RKO (cell line): ENCODE results near the gene PRCD.
"Not testable (repeated sequence)": the region's sequence is repeated elsewhere in the genome, so short reads cannot be mapped to it uniquely, and the experiment has no call there.

ENCODE experiments used
- DNase-seq: peaks from one replicate; pipeline ENCODE4 v3.0.0-alpha.2; 2016; ENCODE audit warnings: low spot score

The PRCD gene

DNA sequence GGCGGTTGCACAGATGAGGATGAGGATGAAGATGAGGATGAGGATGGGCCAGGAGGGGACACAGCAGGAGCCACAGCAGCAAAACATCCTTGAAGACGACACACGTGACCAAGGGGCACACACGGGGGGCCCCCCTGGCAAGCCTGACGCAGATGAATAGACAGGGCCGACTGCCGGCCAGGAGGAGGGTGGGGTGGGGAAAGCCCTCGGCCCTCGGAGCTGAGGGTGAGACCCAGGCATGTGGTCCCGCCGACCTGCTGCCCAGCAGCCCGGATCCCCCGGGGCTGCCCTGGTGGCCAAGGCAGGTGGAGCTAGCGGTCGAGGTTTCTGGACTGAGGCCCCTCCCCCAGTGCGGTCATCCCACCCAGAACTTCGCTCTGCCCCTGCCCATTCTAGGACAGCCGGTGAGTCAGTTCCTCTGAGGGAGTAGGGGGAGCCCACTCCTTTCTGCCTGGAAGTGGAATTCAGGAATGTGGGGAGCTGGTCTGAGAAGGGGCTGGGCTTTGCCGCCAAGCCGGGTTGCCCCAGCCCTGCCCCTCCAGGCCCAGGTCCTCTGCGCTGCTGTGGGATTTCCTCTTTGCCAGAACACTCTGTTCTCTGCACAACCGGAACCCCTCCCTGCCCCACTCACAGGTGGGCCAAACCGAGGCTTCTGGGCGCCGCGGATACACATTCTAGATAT lies 12.3 kb upstream of the PRCD start:
- peak; percentile 42 for DNase-seq

DNA sequence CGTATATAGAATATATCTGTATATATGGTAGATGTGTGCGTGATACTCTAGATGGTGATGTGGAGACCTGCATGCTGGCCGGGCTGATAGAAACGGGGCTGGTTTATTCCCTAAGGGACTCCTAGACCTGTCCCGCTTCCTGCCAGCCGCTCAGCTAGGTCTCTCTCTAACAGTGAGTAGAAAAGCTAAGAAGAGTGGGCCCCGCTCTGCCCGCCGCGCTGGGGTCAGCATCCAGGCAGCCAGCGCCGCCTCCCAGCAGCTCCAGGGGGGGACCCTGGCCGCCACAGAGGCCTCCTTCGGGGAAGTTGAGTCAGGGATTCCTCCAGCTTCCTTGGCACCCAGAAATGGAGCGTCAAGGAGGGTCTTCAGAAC lies 11.7 kb upstream of the PRCD start:
- no peak for DNase-seq

DNA sequence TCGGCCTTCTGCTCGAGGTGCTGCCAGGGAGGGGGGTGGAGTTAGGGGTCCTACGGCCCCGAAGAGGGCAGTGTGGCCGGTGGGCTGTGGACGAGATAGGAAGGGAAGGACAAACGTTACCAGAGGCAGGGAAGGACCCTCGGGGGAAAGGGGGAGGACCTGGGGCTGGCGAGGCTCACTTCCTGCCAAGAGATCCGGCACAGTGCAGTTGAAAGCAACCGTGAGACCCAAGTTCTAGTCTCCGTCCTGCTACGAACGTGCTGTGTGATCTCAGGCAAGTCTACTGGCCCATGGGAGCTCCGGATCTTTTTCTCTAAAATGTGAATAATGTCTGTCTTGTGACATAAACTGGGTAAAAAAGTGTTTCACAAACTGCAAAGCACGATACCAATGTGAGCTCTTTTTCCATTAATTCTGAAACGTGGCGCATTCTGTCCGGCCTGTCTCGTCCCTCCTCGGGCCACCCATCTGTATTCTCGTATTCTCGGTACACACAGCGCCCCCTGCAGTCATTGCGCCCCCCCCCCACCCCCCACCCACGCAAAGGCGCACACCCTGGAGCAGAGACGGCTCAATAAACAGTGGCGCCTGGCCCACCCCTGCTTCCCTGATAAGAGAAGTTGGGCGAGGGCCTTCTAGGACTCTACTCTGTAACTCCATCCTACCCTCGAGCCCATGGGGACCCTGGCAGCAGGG lies 11.2 kb upstream of the PRCD start:
- no peak for DNase-seq

DNA sequence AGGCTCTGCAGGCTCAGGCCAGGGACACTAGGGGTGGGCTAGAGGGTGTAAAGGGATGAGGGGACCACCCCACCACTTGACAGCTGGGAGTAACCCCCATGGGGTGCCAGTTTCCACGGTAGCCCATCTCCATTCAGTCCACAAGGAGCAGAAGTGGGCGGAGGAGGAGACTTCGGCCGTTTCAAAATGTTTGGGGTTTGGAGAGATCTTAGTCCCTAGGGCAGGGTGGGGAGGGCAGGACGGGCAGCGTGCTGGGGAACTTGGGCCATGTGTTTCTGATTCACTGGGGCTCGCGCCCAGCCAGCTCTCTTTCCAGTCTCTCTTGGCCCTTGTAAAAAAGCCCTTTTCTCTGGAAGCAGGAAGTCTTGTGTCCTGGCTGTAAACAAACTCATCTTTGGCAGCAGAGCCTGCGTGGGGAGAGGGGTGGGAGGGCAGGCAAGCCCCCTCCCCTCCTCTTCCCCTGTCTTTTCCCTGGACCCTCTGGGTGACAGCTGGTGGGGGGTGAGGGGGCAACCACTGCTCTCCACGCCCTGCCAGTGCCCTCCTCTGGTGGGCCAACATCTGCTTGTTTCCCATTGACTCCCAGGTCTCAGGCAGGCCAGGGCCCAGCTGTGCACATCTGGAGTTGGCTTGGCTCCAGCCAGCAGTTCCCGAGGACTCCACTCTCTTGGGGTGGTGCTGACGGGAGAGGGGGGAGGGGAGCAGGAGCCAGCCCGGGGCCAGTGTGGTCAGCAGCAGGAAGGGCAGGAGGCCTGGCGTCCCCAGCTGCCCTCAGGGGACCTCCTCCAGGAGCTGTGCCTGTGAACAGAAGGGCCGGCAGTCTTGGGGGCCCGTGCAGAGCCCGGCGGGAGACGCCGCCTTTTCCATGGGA lies 10.4 kb upstream of the PRCD start:
- DNase-seq: no peak

DNA sequence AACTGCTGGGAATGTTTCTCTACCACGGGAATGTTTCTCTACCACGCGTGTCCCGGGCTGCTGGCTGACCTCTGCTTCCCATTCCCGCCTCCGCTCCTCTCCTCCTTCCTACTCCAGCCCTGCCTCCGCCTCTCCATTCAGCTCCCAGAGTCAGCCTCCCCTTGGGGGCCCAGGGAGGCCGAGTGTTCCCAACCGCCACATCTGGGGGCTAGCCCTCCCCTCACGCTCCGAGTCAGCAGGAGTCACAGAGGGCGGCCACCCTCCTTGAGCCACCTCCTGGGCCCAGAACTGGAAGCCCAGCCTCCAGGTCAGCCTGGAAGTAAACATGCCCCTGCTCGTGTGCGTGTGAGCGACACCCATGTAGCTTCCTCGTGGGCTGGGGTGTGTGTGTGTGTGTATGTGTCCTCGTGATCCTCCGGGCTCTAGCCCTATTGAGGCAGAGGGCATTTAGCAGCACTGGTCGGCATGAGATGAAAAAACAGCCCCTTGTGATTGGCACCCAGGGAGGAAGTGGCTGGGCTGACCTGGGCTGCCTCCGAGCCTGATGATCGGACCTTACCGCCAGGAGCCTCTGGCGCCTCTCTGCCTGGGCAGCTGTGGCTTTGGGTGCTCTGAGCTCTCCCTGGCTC lies 9.6 kb upstream of the PRCD start:
- DNase-seq: no peak

DNA sequence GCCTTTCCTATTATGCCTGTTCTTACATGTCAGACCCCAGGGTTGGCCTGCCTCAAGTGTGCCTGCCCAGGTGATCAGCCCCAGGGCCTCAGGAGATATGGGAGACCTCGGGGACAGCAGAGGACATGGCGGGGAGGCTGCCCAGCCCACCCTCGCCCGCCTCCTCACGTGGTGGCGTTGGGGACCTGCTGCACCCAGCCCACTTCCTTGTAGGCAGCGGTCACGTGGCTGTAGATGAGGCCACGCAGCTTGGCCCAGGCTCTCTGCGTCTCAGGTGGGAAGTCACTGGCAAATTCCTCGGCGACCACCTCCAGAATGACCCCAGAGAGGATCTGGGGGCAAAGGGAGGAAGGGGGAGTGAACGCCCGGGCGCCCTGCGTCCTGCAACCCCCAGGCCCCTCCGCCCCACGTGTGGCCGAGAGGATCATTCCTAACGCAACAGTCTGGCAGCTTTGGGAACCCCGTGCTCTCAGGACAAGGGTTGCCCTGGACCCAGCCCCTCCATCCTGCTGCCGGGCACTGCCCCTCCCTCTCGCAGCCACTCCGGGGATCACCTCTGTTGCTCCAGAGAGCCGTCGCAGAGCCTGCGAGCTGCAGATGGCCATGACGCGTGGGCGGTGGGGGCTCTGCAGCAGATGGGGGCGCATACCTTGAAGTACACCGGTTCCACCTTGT lies 8.9 kb upstream of the PRCD start:
- DNase-seq: no peak

DNA sequence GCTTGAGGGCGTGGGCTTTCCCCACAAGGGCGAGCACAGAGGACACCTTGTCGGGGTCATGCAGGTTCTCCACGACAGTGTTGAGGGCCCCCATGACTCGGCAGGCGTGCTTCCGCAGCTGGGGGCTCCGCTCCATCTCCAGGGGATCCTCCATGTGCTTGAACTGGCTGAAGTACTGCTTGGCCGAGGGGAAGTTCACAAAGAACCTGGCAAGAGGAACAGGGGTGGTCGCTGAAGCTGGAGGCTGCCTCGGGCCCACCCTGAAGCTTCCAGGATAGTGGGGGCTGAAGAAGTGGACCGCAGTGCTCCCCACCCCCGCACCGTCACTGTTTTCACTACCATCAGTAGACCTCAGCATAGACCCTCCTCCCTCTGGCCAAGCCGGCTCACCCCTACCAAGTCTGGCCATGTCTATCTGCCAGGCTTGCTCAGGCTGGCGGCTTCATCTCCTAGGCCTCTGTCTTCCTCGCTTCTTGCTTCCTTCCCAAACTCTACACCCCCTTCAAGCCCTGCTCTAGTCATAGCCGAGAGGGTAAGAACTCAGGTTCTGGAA lies 8.3 kb upstream of the PRCD start:
- no peak for DNase-seq

DNA sequence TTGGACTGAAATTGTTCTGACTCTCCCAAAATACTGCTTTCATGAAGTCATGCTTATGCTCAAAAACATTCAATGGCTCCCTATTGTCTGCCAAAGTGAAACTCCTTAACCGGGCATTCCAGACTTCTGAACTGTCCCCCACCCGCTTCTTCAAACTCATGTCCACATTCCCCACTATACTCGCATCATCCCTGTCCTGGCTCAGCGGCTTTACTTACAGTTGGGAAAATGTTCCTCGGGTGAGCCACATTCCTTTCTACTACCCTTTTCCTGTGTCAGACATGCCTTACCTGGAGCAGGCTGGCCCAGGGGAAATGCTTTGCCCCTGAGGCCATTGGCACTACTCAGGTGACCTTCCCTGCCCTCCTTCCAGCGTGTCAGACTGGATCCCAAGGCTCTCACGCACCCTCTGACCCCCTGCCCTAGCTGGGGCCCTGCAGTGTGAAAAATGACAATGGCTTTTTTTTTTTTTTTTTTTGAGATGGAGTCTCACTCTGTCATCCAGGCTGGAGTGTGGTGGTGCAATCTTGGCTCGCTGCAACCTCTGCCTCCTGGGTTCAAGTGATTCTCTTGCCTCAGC lies 7.7 kb upstream of the PRCD start:
- DNase-seq: no peak

DNA sequence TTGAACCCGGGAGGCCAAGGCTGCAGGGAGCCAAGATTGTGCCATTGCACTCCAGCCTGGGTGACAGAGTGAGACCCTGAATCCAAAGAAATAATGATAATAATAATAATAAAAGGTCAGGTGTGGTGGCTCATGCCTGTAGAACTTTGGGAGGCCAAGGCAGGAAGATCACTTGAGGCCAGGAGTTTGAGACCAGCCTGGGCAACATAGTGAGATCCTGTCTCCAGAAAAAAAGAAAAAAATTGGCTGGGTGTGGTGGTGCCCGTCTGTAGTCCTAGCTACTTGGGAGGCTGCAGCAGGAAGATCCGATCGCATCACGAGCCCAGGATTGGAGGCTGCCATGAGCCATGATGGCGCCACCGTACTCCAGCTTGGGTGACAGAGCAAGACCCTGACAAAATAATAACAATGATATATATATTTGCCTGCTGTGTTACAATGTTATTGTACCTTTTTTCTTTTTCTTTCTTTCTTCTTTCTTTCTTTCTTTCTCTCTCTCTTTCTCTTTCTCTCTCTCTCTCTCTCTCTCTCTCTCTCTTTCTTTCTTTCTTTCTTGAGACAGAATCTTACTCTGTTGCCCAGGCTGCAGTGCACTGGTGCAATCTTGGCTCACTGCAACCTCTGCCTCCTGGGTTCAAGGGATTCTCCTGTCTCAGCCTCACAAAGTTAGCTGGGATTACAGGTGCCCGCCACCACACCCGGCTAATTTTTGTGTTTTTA lies 6.0 kb upstream of the PRCD start:
- DNase-seq: not testable (repeated sequence)

DNA sequence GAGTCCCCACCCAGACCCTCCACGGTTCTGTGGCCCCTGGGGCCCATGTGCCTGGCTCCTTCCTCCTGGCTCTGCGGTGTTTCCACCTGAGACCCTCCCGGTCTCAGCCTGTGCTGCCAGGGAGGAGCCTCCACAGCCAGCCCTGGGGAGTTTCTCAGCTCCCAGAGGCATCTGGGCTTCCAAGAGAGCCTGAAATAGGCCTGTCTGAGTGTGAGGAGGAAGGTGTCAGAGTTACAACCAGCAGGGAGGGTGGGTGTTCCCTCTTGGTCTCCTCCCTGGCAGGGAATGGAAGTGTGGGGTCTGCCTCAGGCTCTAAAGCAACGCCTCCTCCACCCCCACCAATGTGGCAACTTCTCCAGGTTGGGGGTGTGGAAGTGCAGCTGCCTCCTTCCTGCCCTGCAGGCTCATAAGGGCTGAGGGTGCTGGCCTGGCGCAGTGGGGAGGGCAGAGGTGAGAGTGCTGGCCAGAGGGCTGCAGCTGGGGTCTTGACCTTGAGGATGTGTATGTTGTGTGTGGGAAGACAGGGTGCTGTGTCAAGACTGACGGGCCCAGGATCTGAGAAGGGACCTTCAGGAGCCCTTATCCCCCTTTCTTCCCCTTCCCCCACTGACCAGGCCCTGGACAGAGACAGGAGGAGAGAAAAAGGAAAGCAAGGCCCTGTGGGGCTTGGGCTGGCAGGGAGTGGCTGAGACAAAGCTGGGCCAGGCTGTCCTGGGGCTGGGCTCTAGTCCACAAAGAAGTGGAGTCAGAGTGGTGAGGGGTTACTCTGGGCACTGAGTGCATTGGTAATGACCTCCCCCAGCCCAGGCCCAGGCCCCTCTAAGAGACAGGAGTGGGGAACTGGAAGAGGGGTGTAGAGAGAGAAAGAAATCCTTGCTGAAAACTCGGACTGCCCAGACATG lies 4.8 kb upstream of the PRCD start:
- DNase-seq: no peak

DNA sequence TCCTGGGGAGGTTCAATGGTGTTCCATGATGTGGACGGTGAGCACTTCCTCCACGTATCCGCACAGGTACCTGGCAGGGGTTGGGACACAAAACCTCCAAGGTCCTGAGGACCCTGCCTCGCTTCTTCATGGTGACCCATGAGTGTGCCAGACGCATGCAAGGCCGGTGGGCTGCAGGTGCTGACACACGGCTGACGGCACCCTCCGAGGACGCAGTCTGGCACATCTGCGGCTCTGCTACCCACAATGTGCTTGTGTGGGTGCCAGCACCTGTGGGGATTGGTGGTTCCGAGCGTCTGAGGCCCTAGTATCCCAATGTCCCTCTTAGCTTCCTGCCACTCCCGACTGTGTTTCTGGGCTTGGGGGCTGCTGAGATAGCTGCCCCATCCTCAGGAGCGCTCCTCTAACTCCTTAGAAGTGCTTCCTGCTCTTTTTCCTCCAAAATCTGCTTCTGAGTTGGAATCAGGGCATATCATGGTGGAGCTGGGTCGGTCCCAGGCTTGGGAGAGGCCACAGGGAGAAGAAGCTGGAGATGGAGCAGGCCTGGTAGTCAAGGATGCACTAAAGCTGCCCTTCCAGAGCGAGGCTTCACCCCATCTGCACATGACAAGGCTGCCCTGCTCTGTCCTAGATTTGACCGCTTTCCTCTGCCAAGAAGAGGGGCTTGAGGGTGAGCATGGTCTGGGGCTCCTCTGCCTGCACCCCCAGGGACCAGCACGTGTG lies 3.9 kb upstream of the PRCD start:
- DNase-seq: no peak

DNA sequence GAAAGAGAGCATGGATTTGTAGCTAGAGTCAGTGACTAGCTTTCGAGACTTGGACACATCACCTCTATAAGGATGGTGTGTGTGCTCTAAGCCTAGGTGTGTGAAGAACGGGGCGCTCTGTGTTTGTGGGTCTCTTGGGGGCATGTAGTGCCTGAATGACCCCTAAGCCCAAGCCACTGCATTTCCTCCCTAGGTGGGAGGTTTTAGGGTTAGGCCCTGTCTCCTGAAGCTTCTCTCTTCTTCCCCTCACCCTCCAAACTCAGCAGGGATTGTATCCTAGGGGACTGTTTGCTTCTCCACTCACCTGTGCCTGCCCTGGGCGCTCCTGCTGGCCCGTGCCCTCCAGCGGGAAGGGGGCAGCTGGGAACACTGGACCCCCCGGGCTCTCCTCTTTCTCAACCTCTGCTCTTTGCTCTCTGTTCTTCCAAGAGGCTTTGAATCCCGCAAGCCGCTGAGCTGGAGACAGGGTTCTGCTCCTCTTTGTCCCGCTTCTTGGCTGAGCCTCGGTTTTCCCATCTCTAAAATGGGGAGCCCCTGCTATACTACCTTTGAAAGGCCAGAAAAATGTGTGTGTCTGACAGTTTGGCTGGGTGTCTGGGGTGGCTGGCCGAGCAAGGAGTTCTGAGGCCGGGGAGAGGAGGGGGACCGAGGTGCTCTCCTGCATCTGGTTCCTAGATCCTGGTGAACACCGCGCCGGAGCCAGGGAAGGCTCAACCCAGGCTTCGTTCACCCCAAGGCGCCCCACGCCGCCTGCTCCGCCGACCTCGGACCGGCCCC lies 3.1 kb upstream of the PRCD start:
- DNase-seq: no peak

DNA sequence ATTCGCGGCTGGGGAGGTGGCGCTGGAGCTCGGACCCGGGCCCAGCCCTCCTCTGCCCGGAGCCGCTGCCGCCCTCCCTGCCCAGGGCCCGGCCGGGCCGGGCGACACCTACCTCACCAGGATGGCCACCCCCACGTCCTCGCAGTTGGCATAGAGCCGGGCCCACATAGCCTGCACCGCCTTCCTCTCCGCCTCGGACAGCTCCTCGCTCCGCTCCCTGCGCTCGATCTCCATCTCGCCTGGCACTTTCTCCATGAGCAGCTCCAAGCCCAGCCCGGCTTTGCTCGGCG lies 2.6 kb upstream of the PRCD start:
- no peak for DNase-seq

DNA sequence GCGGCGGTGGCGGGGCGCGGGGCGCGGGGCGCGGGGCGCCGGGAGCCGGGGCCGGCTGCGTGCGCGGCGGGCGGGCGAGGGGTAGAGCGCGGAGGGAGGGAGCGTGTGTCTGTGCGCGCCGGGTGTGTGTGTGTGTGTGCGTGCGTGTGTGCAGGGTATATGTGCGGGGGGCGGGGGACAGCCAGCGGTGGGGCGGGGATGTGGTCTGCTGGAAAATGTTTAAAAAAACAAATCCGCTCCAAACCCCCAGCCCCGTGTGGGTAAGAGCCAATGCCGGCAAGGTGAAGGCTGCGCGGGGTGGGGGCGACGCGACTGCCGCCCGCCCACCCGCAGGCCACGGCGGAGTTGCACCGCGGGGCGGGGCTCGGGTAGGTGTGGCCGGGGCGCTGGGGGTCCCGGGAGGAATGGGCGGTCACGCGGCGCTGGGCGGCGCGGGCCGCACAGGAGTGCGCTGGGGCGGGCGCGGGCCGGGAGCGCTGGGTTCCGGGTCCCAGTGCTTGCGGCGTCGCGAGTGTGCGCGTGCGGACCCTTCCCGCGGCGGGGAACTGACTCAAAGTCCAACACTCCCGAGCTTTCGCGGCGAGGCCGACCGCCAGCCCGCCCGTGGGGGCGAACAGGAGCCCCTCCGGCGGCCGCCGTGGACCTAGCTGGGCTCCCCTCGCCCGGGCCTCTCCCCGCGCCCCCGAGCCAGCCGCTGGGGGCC lies 2.1 kb upstream of the PRCD start, which contains the start of gene CYGB:
CYGB (minus strand) TSS at position 132 of the 703 bp plus-strand sequence. CDS start 167 bp downstream, outside the sequence.
- no peak for DNase-seq

DNA sequence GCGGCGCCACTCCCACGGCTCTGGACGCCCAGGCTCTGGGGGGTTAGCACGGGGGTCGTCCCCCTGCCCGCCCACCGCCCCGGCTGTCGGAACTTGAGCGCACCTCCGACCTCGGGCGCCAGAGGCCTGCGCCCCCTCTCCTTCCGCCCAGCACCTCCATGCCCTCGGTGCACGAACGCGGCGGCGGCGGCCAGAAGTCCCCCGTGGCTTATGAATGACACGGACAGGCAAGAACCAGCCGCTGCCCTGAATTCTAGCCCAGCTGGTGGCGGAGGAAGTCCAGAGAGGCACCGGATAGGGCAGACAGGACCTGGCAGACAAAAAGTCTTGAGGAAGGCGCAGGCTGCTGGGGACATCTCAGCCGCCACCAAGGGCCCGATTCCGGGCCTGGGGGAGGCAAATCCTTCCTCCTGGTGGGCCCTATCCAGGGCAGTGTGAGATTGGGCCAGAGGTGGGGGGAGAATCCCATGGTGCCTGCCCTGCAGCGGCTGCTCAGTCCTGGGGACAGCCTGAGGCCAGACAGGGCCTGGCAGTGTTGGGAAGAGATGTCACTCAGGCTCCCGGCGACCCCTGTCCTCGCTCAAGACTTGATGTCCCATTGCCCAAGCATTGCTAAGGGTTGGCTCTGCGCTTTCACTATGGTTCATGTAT lies 1.4 kb upstream of the PRCD start:
- no peak for DNase-seq

DNA sequence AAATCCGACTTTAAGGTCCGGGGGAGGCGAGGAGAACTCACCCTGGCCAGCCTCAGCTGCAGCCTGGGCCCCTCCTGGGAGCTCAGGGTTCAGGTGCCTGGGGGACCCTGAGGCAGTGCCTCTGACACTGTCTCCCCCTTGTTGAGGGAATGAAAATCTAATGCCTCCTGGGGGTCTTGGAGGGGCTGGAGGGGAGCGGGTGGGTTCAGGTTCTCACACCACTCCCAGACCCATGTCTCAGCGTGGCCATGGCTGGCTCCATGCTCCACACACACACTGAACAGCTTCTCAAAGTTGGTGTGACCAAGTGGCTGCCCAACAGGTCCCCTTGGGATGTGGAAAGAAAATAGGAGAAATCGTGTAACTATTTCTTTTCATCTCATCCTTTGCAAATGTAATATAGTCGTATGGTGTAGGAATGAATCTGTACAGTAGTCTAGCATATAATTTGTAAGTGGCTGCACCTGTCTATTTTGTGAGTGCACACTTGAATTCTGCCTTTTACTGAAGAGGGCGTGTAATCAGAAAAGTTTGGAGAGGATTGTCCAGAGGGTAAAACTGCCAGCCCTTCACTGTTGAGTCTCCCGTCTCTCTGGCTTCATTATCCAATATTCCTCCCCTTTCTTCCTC lies 788 bp upstream of the PRCD start:
- DNase-seq: no peak
